Stomach (tissue), 9 donors: ENCODE data around the gene ACRBP. TPM values are rescaled to one million over a fixed set of nuclear protein-coding genes. Genes with fewer than 3 reads are reported as not detected.

Experiments
- DNase-seq, 2 donors: peaks; one replicate each; pipeline versions ENCODE4 v3.0.0 to v3.0.0-alpha.2; 2013 to 2019
- H3K27ac ChIP-seq, 5 donors: fragments of 200-600 bp in 4 of 5; sonication (generic) in 4 of 5; one replicate each; pipeline ENCODE4 v1.5.1; 2013 to 2019; ENCODE audit warnings: mild to moderate bottlenecking in 1 of 5, moderate library complexity in 1 of 5
- H3K27me3 ChIP-seq, 3 donors: fragments of 200-600 bp; sonication (generic); one replicate each; pipeline ENCODE4 v1.5.1; 2017 to 2019; ENCODE audit warnings: mixed run types in 1 of 3
- H3K36me3 ChIP-seq, 4 donors: fragments of 200-600 bp; sonication (generic); 1 replicate in 3 of 4; 2 replicates in 1 of 4; pipeline ENCODE4 v1.5.1; 2016 to 2019
- H3K4me1 ChIP-seq, 4 donors: fragments of 200-600 bp; sonication (generic); one replicate each; pipeline ENCODE4 v1.5.1; 2016 to 2019
- H3K4me3 ChIP-seq, 4 donors: fragments of 200-600 bp; sonication (generic) in 3 of 4; one replicate each; pipeline ENCODE4 v1.5.1; 2016 to 2019; ENCODE audit warnings: mild to moderate bottlenecking in 1 of 4
- H3K9me3 ChIP-seq, 4 donors: fragments of 200-600 bp; sonication (generic); one replicate each; pipeline ENCODE4 v1.5.1; 2016 to 2019
- EP300 ChIP-seq: sonication (generic); formaldehyde crosslinking; IDR thresholded peaks from one replicate; pipeline ENCODE4 v1.6.1; 2017; ENCODE audit warnings: antibody characterized with exemption
- POLR2A ChIP-seq, 4 donors: fragments of 450-650 bp; IDR thresholded peaks; one replicate each; pipeline ENCODE4 v1.6.1; 2016; ENCODE audit warnings: antibody characterized with exemption in 4 of 4, control low read depth in 2 of 4, mild to moderate bottlenecking in 1 of 4, moderate library complexity in 1 of 4
- POLR2AphosphoS5 ChIP-seq, 3 donors: sonication (generic); formaldehyde crosslinking; IDR thresholded peaks; one replicate each; pipeline ENCODE4 v1.6.1; 2016; ENCODE audit warnings: antibody characterized with exemption in 3 of 3
- WGBS, 5 donors: extraction: QIAGEN DNeasy Blood & Tissue Kit in 3 of 5; methylation state at CpG; one replicate each; pipeline versions ENCODE4 v1.1.5 to v1.1.7; 2013 to 2018; 5-methylcytosine and 5-hydroxymethylcytosine counted together
- intact Hi-C: fragments of 100-400 bp; cut with DNase I; formaldehyde crosslinking; loops from one replicate; pipeline ENCODE4 v1.15.1; 2023; ENCODE audit warnings: low total_unique reads
- polyA plus RNA-seq, 3 donors: library from polyadenylated mRNA; stranded (reverse); fragments of 200-250 nt; gene quantifications; one replicate each; pipeline ENCODE4 v1.2.3, GENCODE V29; 2013
- total RNA-seq, 5 donors: library from RNA; depleted of rRNA; stranded (reverse); fragments of >200 nt; gene quantifications; one replicate each; pipeline versions ENCODE4 v1.1.0 to v1.2.3, GENCODE V29; 2014 to 2016
- TF ChIP-seq, protein P1 (sequence below), 7 experiments: fragments of 450-650 bp in 4 of 7; fragments of 200-600 bp in 3 of 7; sonication (generic) in 3 of 7; IDR thresholded peaks; one replicate each; pipeline ENCODE4 v1.5.1; 2016 to 2019; ENCODE audit warnings: antibody characterized with exemption in 7 of 7, control low read depth in 2 of 7, mild to moderate bottlenecking in 1 of 7
- donor health status: healthy with polysubstance abuse.
- donor health status: Bipolar disorder and iron deficiency.
- donor health status: healthy.

The ACRBP gene
- total and polyA plus RNA-seq, 8 donors: 0.31 to 6.4 (median 1.6) TPM; not detected in 3

DNA sequence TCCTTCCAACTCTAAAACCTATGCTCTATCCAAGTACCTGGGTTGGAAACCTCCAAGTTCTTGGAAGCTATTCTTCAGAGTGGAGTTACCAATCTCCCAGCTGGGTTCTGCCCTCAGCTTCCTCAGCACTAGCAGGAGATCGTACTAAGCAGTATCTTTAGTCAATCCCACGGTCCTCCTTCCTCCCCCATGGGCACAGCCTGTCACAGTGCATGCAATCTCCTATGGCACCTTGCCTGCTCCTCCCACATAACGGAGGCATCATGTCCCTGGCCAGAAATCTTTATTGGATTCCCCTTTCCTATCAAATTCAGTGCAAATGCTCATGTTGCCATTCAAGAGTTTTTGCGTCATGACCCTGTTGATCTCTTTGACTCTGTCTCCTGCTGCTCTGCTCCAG lies 6.1 kb downstream of the ACRBP start:
- intact Hi-C loops: no loop called here
- TF ChIP-seq, protein P1, sequence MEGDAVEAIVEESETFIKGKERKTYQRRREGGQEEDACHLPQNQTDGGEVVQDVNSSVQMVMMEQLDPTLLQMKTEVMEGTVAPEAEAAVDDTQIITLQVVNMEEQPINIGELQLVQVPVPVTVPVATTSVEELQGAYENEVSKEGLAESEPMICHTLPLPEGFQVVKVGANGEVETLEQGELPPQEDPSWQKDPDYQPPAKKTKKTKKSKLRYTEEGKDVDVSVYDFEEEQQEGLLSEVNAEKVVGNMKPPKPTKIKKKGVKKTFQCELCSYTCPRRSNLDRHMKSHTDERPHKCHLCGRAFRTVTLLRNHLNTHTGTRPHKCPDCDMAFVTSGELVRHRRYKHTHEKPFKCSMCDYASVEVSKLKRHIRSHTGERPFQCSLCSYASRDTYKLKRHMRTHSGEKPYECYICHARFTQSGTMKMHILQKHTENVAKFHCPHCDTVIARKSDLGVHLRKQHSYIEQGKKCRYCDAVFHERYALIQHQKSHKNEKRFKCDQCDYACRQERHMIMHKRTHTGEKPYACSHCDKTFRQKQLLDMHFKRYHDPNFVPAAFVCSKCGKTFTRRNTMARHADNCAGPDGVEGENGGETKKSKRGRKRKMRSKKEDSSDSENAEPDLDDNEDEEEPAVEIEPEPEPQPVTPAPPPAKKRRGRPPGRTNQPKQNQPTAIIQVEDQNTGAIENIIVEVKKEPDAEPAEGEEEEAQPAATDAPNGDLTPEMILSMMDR (IDR thresholded peaks at IDR 0.05): no peak
- TF ChIP-seq POLR2AphosphoS5 (IDR thresholded peaks at IDR 0.05) (no peak), EP300 (no peak), POLR2A (IDR thresholded peaks at IDR 0.05) (no peak)
- Histone ChIP-seq H3K9me3 (no peaks in the 10 kb centered on the region), H3K27me3 (peaks cover 0 to 6% (median 0%) of the 10 kb centered on the region in 3 donors), H3K4me1 (peaks cover 0 to 16% (median 0%) of the 10 kb centered on the region in 4 donors), H3K27ac (no peak overlapping the region), H3K36me3 (no peaks in the 10 kb centered on the region), H3K4me3 (no peak overlapping the region)
- DNase-seq: no peak
- WGBS, 5 donors: 51 to 76% (median 68%) methylated on average over 4 of the region's 4 CpGs

DNA sequence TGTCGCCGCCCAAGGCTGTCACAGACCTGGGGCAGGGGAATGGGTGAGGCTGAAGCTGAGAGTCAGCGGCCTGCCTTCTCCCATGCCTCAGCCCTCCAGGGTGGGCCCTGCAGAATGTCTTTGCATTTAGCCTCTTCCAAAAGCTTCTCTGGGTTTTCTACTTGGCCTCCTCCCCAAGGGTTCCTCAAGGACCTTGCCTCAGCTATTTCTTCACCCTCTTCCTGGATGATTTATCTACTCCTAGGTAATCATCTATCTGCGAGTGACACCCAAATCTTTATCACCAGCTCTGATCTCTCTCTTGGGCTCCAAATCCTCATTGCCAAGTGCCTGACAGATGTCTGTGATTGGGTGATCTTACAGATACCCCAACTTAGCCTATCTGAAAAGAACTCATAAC lies 6.7 kb downstream of the ACRBP start:
- peaks cover 0 to 6% (median 0%) of the 10 kb centered on the region in 3 donors for H3K27me3 ChIP-seq
- no peak overlapping the region for H3K27ac ChIP-seq
- TF ChIP-seq POLR2AphosphoS5 (IDR thresholded peaks at IDR 0.05): no peak
- TF ChIP-seq, protein P1 (IDR thresholded peaks at IDR 0.05): no peak
- TF ChIP-seq POLR2A (IDR thresholded peaks at IDR 0.05): no peak
- TF ChIP-seq EP300: no peak
- H3K4me3 ChIP-seq: no peak overlapping the region
- H3K4me1 ChIP-seq: peaks cover 0 to 22% (median 3%) of the 10 kb centered on the region in 4 donors
- WGBS, 5 donors: 76 to 92% (median 86%) methylated on average over 4 of the region's 4 CpGs
- no peaks in the 10 kb centered on the region for H3K36me3 ChIP-seq
- H3K9me3 ChIP-seq: no peaks in the 10 kb centered on the region
- intact Hi-C loops: no loop called here
- DNase-seq: no peak

DNA sequence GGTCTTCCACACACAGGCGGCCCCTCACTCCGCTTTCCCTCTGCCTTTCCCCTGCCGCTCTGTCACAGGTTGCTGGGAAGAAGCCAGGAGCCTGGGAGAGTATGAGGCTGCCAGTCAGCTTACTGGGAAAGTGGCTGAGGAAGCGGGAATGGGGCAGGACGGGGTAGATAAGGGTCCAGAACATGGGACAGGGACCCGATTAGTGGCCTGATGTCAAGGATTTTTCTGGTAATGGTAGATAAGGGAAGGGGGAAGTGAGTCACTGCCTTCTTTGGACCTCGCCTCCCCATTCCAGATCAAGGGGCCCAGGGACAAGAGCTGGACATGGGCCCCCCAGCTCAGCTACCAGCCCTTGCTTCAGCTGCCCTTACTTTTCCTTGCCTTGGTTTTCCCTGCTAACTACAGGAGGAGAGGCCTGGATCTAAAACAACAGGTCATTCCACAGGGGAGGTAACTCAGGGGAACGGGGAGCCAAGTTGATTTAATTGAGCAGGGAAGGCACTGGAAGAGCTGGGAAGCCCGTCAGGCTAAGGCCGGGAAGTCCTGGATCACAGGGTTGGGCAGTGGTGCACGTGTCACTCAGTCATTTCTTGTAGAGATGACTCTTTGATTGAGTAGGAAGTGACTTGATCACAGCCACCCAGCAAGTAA lies 8.0 kb downstream of the ACRBP start:
- Histone ChIP-seq H3K4me1 (peaks cover 0 to 27% (median 4%) of the 10 kb centered on the region in 4 donors), H3K27me3 (peaks cover 0 to 6% (median 0%) of the 10 kb centered on the region in 3 donors), H3K4me3 (no peak overlapping the region), H3K27ac (peak overlapping the region in 1 of 5 donors; percentile 27), H3K36me3 (no peaks in the 10 kb centered on the region), H3K9me3 (no peaks in the 10 kb centered on the region)
- DNase-seq: no peak
- 58 to 81% (median 79%) methylated on average over 10 to 11 of the region's 11 CpGs for WGBS, 5 donors
- intact Hi-C loops: no loop called here
- TF ChIP-seq, protein P1 (IDR thresholded peaks at IDR 0.05): no peak
- TF ChIP-seq POLR2A (IDR thresholded peaks at IDR 0.05) (no peak), POLR2AphosphoS5 (IDR thresholded peaks at IDR 0.05) (no peak), EP300 (no peak)

DNA sequence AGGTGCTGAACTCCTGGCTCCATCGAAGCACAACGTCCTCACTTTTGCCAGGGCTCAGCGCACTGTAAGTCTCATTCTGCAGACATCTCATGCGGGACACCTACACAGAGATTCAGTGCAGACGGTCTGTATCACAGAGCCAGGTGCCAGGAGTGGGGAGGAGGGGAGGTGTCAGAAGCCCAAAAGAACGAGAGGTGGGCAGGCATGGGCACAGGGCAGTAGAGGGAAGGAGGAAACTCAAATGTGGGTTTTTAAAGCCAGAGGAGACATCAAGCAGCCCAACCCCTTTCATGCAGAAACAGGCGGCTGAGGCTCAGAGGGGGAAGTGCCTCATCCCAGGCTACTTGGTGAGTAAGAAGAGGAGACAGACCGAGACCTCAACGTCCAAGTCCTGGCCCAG lies 8.9 kb downstream of the ACRBP start:
- no peak overlapping the region for H3K4me3 ChIP-seq
- H3K36me3 ChIP-seq: no peaks in the 10 kb centered on the region
- H3K9me3 ChIP-seq: no peaks in the 10 kb centered on the region
- intact Hi-C loops: no loop called here
- H3K27me3 ChIP-seq: peaks cover 0 to 6% (median 0%) of the 10 kb centered on the region in 3 donors
- 72 to 88% (median 86%) methylated on average over 9 of the region's 9 CpGs for WGBS, 5 donors
- TF ChIP-seq POLR2AphosphoS5 (IDR thresholded peaks at IDR 0.05) (no peak), POLR2A (IDR thresholded peaks at IDR 0.05) (no peak), EP300 (no peak)
- TF ChIP-seq, protein P1 (IDR thresholded peaks at IDR 0.05): no peak
- peaks cover 0 to 34% (median 4%) of the 10 kb centered on the region in 4 donors for H3K4me1 ChIP-seq
- H3K27ac ChIP-seq: peak overlapping the region in 1 of 5 donors; percentile 27
- DNase-seq: no peak
